GM18907 (cell line): ENCODE data around the gene PARP6.

ENCODE experiments used
- ATAC-seq: cut with Tn5 transposase; IDR thresholded peaks from one replicate; pipeline ENCODE4 v1.9.1; 2021; ENCODE audit warnings: mild to moderate bottlenecking, moderate library complexity; ENCODE audit not compliant: unreplicated experiment

PARP6 gene

GRCh38 chr15:72272213-72272996, at the start of gene PARP6:
Gene PARP6, minus strand, starts transcription at chr15:72272554. Its CDS starts 5,077 bp downstream, at chr15:72267477.
- ATAC-seq: peak; percentile 94

- ATAC-seq: peak; percentile 65
Observed at GRCh38 chr15:72319985-72320671, 47.8 kb upstream of the PARP6 start, which contains the start of gene CELF6. Gene CELF6, minus strand, starts transcription at chr15:72320157. Its CDS starts 283 bp downstream, at chr15:72319874.

GRCh38 chr15:72319360-72319984, 47.1 kb upstream of the PARP6 start:
- ATAC-seq: peak; percentile 35

GRCh38 chr15:72318408-72318942, 46.1 kb upstream of the PARP6 start:
- ATAC-seq: no peak

- ATAC-seq: no peak
Observed at GRCh38 chr15:72315706-72316370, 43.5 kb upstream of the PARP6 start.

- ATAC-seq: no peak
Observed at GRCh38 chr15:72313881-72314280, 41.5 kb upstream of the PARP6 start.

GRCh38 chr15:72313448-72313840, 41.1 kb upstream of the PARP6 start:
- ATAC-seq: no peak

GRCh38 chr15:72312605-72313447, 40.5 kb upstream of the PARP6 start:
- ATAC-seq: no peak

- no peak for ATAC-seq
Observed at GRCh38 chr15:72307026-72307425, 34.7 kb upstream of the PARP6 start.

- ATAC-seq: no peak
Observed at GRCh38 chr15:72306211-72306785, 33.9 kb upstream of the PARP6 start.

GRCh38 chr15:72304596-72304995, 32.2 kb upstream of the PARP6 start:
- no peak for ATAC-seq

- ATAC-seq: no peak
Observed at GRCh38 chr15:72302955-72303354, 30.6 kb upstream of the PARP6 start.

GRCh38 chr15:72289597-72290325, 17.4 kb upstream of the PARP6 start:
- ATAC-seq: no peak

- ATAC-seq: no peak
Observed at GRCh38 chr15:72288796-72289596, 16.6 kb upstream of the PARP6 start.

GRCh38 chr15:72285927-72286516, 13.7 kb upstream of the PARP6 start:
- no peak for ATAC-seq

- ATAC-seq: no peak
Observed at GRCh38 chr15:72285402-72285801, 13.0 kb upstream of the PARP6 start.

GRCh38 chr15:72284781-72285180, 12.4 kb upstream of the PARP6 start:
- ATAC-seq: no peak

GRCh38 chr15:72281713-72282112, 9.4 kb upstream of the PARP6 start:
- no peak for ATAC-seq
